HEK293T (cell line): ENCODE measurements around the gene BNIP5.

Source experiments
- CTCF ChIA-PET: fragments of 350-600 bp; formaldehyde crosslinking; extraction: SDS; loops from one replicate; lab custom pipeline; 2021; ENCODE audit warnings: antibody characterized with exemption, inconsistent platforms; lab: Yijun Ruan, JAX
- POLR2A ChIA-PET: fragments of 350-600 bp; formaldehyde crosslinking; extraction: SDS; loops from one replicate; lab custom pipeline; 2020; ENCODE audit warnings: antibody characterized with exemption, inconsistent platforms; lab: Yijun Ruan, JAX
- DNase-seq: peaks from one replicate; pipeline ENCODE4 v3.0.0; 2012; ENCODE audit warnings: mixed read lengths; ENCODE audit errors: extremely low spot score
- ARNT ChIP-seq: fragments of 450-650 bp; IDR thresholded peaks from 2 replicates; pipeline ENCODE4 v1.6.1; 2017; ENCODE audit warnings: mild to moderate bottlenecking
- BHLHE40 ChIP-seq: fragments of 450-650 bp; IDR thresholded peaks from 2 replicates; pipeline ENCODE4 v1.6.1; 2016; ENCODE audit warnings: mild to moderate bottlenecking, moderate library complexity, borderline replicate concordance
- CTBP1 ChIP-seq: fragments of 450-650 bp; IDR thresholded peaks from 2 replicates; pipeline ENCODE4 v1.6.1; 2016; ENCODE audit warnings: borderline replicate concordance
- ELF4 ChIP-seq: fragments of 450-650 bp; IDR thresholded peaks from 2 replicates; pipeline ENCODE4 v1.6.1; 2017; ENCODE audit warnings: antibody characterized with exemption
- FOXA1 ChIP-seq: fragments of 450-650 bp; IDR thresholded peaks from 2 replicates; pipeline ENCODE4 v1.6.1; 2016; ENCODE audit warnings: mild to moderate bottlenecking
- FOXK2 ChIP-seq: fragments of 450-650 bp; IDR thresholded peaks from 2 replicates; pipeline ENCODE4 v1.6.1; 2016; ENCODE audit warnings: mild to moderate bottlenecking
- FOXM1 ChIP-seq: fragments of 450-650 bp; IDR thresholded peaks from 2 replicates; pipeline ENCODE4 v1.6.1; 2017; ENCODE audit warnings: mild to moderate bottlenecking, borderline replicate concordance
- HDGF ChIP-seq: fragments of 450-650 bp; IDR thresholded peaks from 2 replicates; pipeline ENCODE4 v1.6.1; 2017; ENCODE audit warnings: antibody characterized with exemption, borderline replicate concordance
- L3MBTL2 ChIP-seq: fragments of 450-650 bp; conservative IDR thresholded peaks from 2 replicates; pipeline ENCODE4 v1.6.1; 2016; ENCODE audit warnings: mild to moderate bottlenecking
- LEF1 ChIP-seq: fragments of 450-650 bp; IDR thresholded peaks from 2 replicates; pipeline ENCODE4 v1.6.1; 2017; ENCODE audit warnings: mild to moderate bottlenecking, borderline replicate concordance
- NFRKB ChIP-seq: fragments of 450-650 bp; IDR thresholded peaks from 2 replicates; pipeline ENCODE4 v1.6.1; 2016; ENCODE audit warnings: mild to moderate bottlenecking, moderate library complexity
- SP1 ChIP-seq: fragments of 450-650 bp; IDR thresholded peaks from 2 replicates; pipeline ENCODE4 v1.6.1; 2017
- SUZ12 ChIP-seq: fragments of 450-650 bp; IDR thresholded peaks from 2 replicates; pipeline ENCODE4 v1.6.1; 2016; ENCODE audit warnings: mild to moderate bottlenecking
- TARDBP ChIP-seq: fragments of 450-650 bp; IDR thresholded peaks from 2 replicates; pipeline ENCODE4 v1.6.1; 2016
- ZNF384 ChIP-seq: fragments of 450-650 bp; IDR thresholded peaks from 2 replicates; pipeline ENCODE4 v1.6.1; 2016
- TF ChIP-seq, protein P1 (sequence below): fragments of 450-650 bp; IDR thresholded peaks from 2 replicates; pipeline ENCODE4 v1.6.1; 2016

BNIP5 gene

DNA sequence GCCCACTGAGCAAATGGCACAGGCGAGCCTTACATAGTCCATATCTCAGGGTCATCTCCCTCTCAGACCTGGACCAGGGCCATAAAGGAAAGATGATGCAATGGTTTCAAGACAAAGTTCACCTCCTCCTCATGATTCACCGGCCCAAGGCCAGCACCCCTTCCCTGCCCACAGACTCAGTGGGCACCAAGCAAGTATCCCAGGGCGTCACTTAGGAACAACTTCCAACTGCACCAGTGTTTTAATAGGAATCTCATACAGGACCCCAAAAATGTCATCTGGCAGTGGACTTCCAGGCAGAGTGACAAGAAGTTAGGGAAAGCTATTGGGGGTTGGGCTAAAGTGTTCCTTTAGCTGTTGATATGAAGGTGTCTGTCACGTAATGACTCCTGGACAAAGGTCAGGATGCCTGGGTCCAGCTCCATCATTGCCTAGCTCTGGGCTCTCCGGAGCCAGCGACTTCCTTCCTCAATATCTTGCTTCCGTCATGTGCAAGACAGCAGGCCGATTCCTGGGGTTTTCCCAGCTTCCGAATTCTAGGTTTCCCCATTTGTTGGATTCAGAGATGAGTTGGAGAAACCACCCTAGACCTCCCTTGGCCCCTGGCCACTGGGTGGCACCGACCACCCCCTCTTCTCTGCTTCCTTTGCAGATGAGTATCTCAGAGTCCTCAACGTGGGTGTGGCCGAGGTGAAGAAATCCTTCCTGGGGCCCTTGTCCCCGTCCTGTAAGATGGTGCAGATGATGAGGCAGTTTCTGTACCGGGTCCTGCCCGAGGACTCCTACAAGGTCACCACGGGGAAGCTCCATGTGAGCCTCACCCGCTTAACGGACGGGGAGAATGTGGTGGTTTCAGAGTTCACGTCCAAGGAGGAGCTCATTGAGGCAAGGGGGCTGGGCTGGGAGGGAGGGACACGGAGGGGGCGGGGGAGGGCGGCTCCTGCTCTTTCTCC, 45.7 kb downstream of the BNIP5 start:
- TF ChIP-seq ARNT (no peak), TARDBP (no peak)
- DNase-seq: no peak
- CTCF ChIA-PET: interaction anchor here (0.5 to 1.8 kb wide), 4 partner anchors 11 to 477 kb away, joined by 3 to 7 read pairs (median 3); no protein-coding TSS in a partner anchor
- POLR2A ChIA-PET: no interaction called here

DNA sequence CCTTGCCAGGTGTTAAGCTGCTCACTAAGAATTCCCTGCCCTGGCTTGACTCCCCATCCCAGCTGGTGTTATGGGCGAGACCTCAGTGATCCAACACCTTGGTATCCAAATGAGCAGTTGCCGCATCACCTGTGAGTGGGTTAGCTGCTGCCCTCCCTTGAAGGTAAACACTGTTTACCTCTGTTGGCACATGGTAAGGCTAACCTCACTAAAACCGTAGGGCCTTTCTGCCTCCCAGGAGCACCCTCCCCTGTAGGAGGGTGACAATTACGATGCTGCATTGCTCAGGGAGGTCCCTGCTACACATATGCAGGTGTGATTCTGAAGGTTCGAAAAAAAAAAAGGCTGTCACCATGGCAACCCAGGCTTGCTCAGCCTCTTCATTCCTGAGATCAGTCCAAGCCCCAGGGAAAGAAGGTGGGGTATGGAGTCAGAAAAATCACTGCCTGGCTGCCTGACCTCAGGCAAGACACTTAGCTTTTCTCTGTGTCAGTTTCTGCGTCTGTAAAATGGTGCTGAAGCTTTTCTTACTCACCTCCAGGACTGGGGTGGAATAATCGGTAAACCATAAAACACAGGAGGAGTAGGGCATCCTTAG, 47.3 kb downstream of the BNIP5 start:
- no peak for DNase-seq
- ChIA-PET CTCF (interaction anchor here (1.0 to 1.8 kb wide), 2 partner anchors 13 kb away, joined by 4 to 7 read pairs; no protein-coding TSS in a partner anchor), POLR2A (no interaction called here)
- no peak for TF ChIP-seq HDGF
- TF ChIP-seq FOXA1: no peak
- TF ChIP-seq FOXM1: no peak
- TF ChIP-seq, protein P1, sequence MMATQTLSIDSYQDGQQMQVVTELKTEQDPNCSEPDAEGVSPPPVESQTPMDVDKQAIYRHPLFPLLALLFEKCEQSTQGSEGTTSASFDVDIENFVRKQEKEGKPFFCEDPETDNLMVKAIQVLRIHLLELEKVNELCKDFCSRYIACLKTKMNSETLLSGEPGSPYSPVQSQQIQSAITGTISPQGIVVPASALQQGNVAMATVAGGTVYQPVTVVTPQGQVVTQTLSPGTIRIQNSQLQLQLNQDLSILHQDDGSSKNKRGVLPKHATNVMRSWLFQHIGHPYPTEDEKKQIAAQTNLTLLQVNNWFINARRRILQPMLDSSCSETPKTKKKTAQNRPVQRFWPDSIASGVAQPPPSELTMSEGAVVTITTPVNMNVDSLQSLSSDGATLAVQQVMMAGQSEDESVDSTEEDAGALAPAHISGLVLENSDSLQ: no peak
- no peak for TF ChIP-seq BHLHE40
- TF ChIP-seq NFRKB: no peak
- TF ChIP-seq ARNT: no peak
- no peak for TF ChIP-seq CTBP1
- TF ChIP-seq ZNF384: no peak
- TF ChIP-seq SP1: no peak
- no peak for TF ChIP-seq FOXK2
- TF ChIP-seq ELF4: no peak
- TF ChIP-seq L3MBTL2: no peak
- TF ChIP-seq SUZ12: no peak
- no peak for TF ChIP-seq LEF1
- TF ChIP-seq TARDBP: no peak

DNA sequence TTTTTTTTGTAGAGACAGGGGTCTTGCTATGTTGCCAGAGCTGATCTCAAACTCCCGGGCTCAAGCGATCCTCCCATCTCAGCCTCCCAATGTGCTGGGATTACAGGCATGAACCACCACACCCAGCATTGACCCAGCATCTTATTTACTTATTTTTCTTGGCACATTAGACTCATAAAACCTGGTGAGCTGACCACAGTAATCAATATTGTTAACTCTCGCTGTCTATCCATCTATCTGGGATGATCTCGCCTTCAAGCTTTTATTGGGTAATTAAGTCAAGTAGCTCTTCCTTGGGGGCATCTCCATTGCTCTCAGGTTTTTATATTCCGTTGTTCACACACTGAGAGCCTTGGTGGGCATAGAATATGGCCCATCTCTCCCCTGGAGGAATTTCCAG, 49.8 kb downstream of the BNIP5 start:
- POLR2A ChIA-PET: no interaction called here
- DNase-seq: no peak
- CTCF ChIA-PET: interaction anchor here (0.7 to 1.4 kb wide), 3 partner anchors 10 to 54 kb away, joined by 3 to 4 read pairs (median 3); no protein-coding TSS in a partner anchor
- TF ChIP-seq TARDBP: no peak
- TF ChIP-seq FOXA1: no peak
- TF ChIP-seq FOXM1: no peak
- TF ChIP-seq HDGF: no peak
- TF ChIP-seq SP1: no peak
- TF ChIP-seq FOXK2: no peak
- TF ChIP-seq ZNF384: no peak
- no peak for TF ChIP-seq NFRKB
- no peak for TF ChIP-seq ELF4
- no peak for TF ChIP-seq SUZ12
- TF ChIP-seq ARNT: no peak
- TF ChIP-seq LEF1: no peak
- TF ChIP-seq, protein P1: no peak; the same call in 1 of the 2 replicates
- TF ChIP-seq CTBP1: no peak
- TF ChIP-seq L3MBTL2: no peak
- no peak for TF ChIP-seq BHLHE40

GRCh38 chr6:36285797-36286196, 50.9 kb downstream of the BNIP5 start:
- CTCF ChIA-PET: interaction anchor here (1.1 to 1.4 kb wide), 2 partner anchors 9 to 55 kb away, joined by 3 read pairs; no protein-coding TSS in a partner anchor
- DNase-seq: no peak
- POLR2A ChIA-PET: no interaction called here
- TF ChIP-seq SP1 (no peak), L3MBTL2 (no peak), SUZ12 (no peak), FOXK2 (no peak)

DNA sequence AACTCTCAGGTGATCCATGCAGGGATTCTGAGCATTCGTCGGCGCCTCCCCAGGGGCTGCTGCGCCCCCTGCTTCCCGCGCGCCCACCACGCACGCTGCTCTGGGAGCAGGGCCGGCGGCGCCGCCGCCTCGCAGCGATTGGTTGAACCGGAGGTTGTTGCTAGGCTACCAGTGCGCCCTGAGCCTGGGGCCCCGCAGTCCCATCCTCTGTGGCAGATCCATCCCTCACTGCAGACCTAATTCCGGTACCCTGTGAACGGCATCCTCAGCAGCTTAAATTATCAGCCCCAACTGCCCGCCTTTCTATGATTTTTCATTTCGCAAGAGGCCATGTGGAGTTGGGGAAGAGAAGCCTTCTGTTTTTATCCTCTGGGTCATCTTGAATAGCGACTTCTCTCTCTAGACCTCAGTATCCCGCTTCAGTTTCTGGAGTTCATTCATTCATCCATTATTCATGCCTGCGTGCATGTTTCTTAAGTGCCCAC, 51.5 kb downstream of the BNIP5 start:
- TF ChIP-seq LEF1: no peak
- TF ChIP-seq ELF4: no peak
- no peak for TF ChIP-seq NFRKB
- TF ChIP-seq SUZ12: no peak
- TF ChIP-seq CTBP1: no peak
- TF ChIP-seq FOXM1: no peak
- TF ChIP-seq FOXA1: no peak
- no peak for TF ChIP-seq FOXK2
- no peak for TF ChIP-seq L3MBTL2
- no peak for TF ChIP-seq ZNF384
- TF ChIP-seq, protein P1: no peak
- no peak for DNase-seq
- POLR2A ChIA-PET: no interaction called here
- CTCF ChIA-PET: interaction anchor here (1.1 kb wide), 1 partner anchor 17 kb away, joined by 3 read pairs; no protein-coding TSS in a partner anchor

DNA sequence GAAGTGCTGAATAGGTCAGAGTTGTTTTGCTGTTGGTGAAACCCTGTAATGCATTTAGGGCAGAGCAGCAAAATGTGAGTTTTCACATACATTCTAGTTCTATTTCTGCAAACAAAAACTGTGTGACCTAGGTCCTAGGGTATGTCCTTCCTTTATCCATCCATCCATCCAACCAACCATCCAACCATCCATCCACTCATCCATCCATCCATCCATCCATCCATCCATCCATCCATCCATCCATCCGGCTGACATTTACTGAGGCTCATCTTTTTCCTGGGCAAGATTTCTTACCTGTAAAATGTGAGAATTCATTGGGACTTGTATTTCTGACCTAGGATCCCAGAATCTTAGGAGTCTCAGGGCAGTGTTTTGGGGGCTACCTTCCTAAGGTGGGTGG, 52.3 kb downstream of the BNIP5 start:
- ChIA-PET CTCF (interaction anchor here (1.1 kb wide), 1 partner anchor 18 kb away, joined by 3 read pairs; no protein-coding TSS in a partner anchor), POLR2A (no interaction called here)
- no peak for DNase-seq
- TF ChIP-seq SP1 (no peak), FOXA1 (no peak), ELF4 (no peak), LEF1 (no peak), SUZ12 (no peak), FOXK2 (no peak), FOXM1 (no peak), NFRKB (no peak), CTBP1 (no peak), BHLHE40 (no peak), HDGF (no peak), ZNF384 (no peak), L3MBTL2 (no peak), ARNT (no peak)
- TF ChIP-seq, protein P1: no peak
